Measurements from ENCODE around the gene SEC22A. TPM values are rescaled to one million over a fixed set of nuclear protein-coding genes. Genes with fewer than 3 reads are reported as not detected.
"Not testable (repeated sequence)": the region's sequence is repeated elsewhere in the genome, so short reads cannot be mapped to it uniquely, and the experiment has no call there.

SEC22A gene
- total RNA-seq, 1 donor from 2014 or later, result 18.5 TPM

GRCh38 chr3:123194552-123194951 lies 7.2 kb upstream of the SEC22A start:
- H3K4me1 Mint-ChIP-seq (ENCODE audit: low read depth), result no peaks in the 10 kb centered on the region
- H3K9me3 Mint-ChIP-seq, result peaks cover 5% of the 10 kb centered on the region
- H3K27me3 Mint-ChIP-seq (ENCODE audit: insufficient read depth), result peaks cover 12% of the 10 kb centered on the region
- no peak overlapping the region for H3K4me3 Mint-ChIP-seq
- H3K36me3 Mint-ChIP-seq (ENCODE audit: low read depth), result no peaks in the 10 kb centered on the region
- DNase-seq (ENCODE audit: low spot score), result no peak
- intact Hi-C loops (cut with micrococcal nuclease), result no loop called here
- H3K27ac Mint-ChIP-seq, result no peak overlapping the region

GRCh38 chr3:123198372-123198771 lies 3.4 kb upstream of the SEC22A start:
- DNase-seq (ENCODE audit: low spot score), result no peak
- intact Hi-C loops (cut with micrococcal nuclease), result no loop called here
- H3K27ac Mint-ChIP-seq, result no peak overlapping the region
- H3K27me3 Mint-ChIP-seq (ENCODE audit: insufficient read depth), result peaks cover 4% of the 10 kb centered on the region
- H3K9me3 Mint-ChIP-seq, result peaks cover 5% of the 10 kb centered on the region
- peaks cover 4% of the 10 kb centered on the region for H3K36me3 Mint-ChIP-seq (ENCODE audit: low read depth)
- no peak overlapping the region for H3K4me3 Mint-ChIP-seq
- peaks cover 12% of the 10 kb centered on the region for H3K4me1 Mint-ChIP-seq (ENCODE audit: low read depth)

- Mint-ChIP-seq H3K27ac (peak overlapping the region; percentile 96), H3K4me3 (peak overlapping the region; percentile 87)
- intact Hi-C loops (cut with micrococcal nuclease), result loop anchor here (1.0 to 10.0 kb wide), 9 partner anchors 134 to 1654 kb away; partner anchors contain the start of genes CCDC14, DTX3L, HACD2 and HCLS1
Measured at GRCh38 chr3:123201223-123201556, 553 bp upstream of the SEC22A start.

GRCh38 chr3:123202451-123202850 lies 708 bp downstream of the SEC22A start:
- no peak for DNase-seq (ENCODE audit: low spot score)
- Mint-ChIP-seq H3K9me3 (peaks cover 5% of the 10 kb centered on the region), H3K36me3 (ENCODE audit: low read depth) (peaks cover 6% of the 10 kb centered on the region), H3K27me3 (ENCODE audit: insufficient read depth) (no peaks in the 10 kb centered on the region), H3K27ac (peak overlapping the region; percentile 96), H3K4me3 (peak overlapping the region; percentile 87), H3K4me1 (ENCODE audit: low read depth) (peaks cover 29% of the 10 kb centered on the region)
- intact Hi-C loops (cut with micrococcal nuclease), result loop anchor here (5.0 to 10.0 kb wide), 4 partner anchors 640 to 1540 kb away; partner anchors contain the start of genes CCDC14, DTX3L, HCLS1 and PARP9

More at GRCh38 chr3:123201223-123201556, 553 bp upstream of the SEC22A start:
- H3K9me3 Mint-ChIP-seq, result peaks cover 5% of the 10 kb centered on the region
- peaks cover 29% of the 10 kb centered on the region for H3K4me1 Mint-ChIP-seq (ENCODE audit: low read depth)
- peaks cover 4% of the 10 kb centered on the region for H3K27me3 Mint-ChIP-seq (ENCODE audit: insufficient read depth)
- DNase-seq (ENCODE audit: low spot score), result no peak
- peaks cover 6% of the 10 kb centered on the region for H3K36me3 Mint-ChIP-seq (ENCODE audit: low read depth)

- intact Hi-C loops (cut with micrococcal nuclease), result no loop called here
- Mint-ChIP-seq H3K4me3 (no peak overlapping the region), H3K4me1 (ENCODE audit: low read depth) (peaks cover 5% of the 10 kb centered on the region), H3K27ac (no peak overlapping the region), H3K27me3 (ENCODE audit: insufficient read depth) (no peaks in the 10 kb centered on the region), H3K36me3 (ENCODE audit: low read depth) (peaks cover 17% of the 10 kb centered on the region), H3K9me3 (no peaks in the 10 kb centered on the region)
- DNase-seq (ENCODE audit: low spot score), result no peak
Measured at GRCh38 chr3:123218990-123219389, 17.2 kb downstream of the SEC22A start.

- H3K4me3 Mint-ChIP-seq; H3K27me3 Mint-ChIP-seq (ENCODE audit: insufficient read depth); H3K27ac Mint-ChIP-seq; H3K9me3 Mint-ChIP-seq; intact Hi-C loops (cut with micrococcal nuclease); DNase-seq (ENCODE audit: low spot score); H3K4me1 Mint-ChIP-seq (ENCODE audit: low read depth): not testable (repeated sequence)
- peaks cover 18% of the 10 kb centered on the region for H3K36me3 Mint-ChIP-seq (ENCODE audit: low read depth)
Measured at GRCh38 chr3:123221369-123221768, 19.6 kb downstream of the SEC22A start.

- peaks cover 28% of the 10 kb centered on the region for H3K9me3 Mint-ChIP-seq
- H3K27me3 Mint-ChIP-seq (ENCODE audit: insufficient read depth), result no peaks in the 10 kb centered on the region
- no peak overlapping the region for H3K4me3 Mint-ChIP-seq
- peaks cover 41% of the 10 kb centered on the region for H3K36me3 Mint-ChIP-seq (ENCODE audit: low read depth)
- no peak overlapping the region for H3K27ac Mint-ChIP-seq
- no peak for DNase-seq (ENCODE audit: low spot score)
- peaks cover 7% of the 10 kb centered on the region for H3K4me1 Mint-ChIP-seq (ENCODE audit: low read depth)
- intact Hi-C loops (cut with micrococcal nuclease), result no loop called here
Measured at GRCh38 chr3:123225016-123225415, 23.3 kb downstream of the SEC22A start.

- intact Hi-C loops (cut with micrococcal nuclease), result no loop called here
- no peaks in the 10 kb centered on the region for H3K27me3 Mint-ChIP-seq (ENCODE audit: insufficient read depth)
- H3K4me1 Mint-ChIP-seq (ENCODE audit: low read depth), result peaks cover 7% of the 10 kb centered on the region
- H3K36me3 Mint-ChIP-seq (ENCODE audit: low read depth), result peaks cover 52% of the 10 kb centered on the region
- peaks cover 31% of the 10 kb centered on the region for H3K9me3 Mint-ChIP-seq
- H3K4me3 Mint-ChIP-seq, result no peak overlapping the region
- no peak for DNase-seq (ENCODE audit: low spot score)
- H3K27ac Mint-ChIP-seq, result no peak overlapping the region
Measured at GRCh38 chr3:123226549-123226948, 24.8 kb downstream of the SEC22A start.

GRCh38 chr3:123229145-123229544 lies 27.4 kb downstream of the SEC22A start:
- H3K36me3 Mint-ChIP-seq (ENCODE audit: low read depth), result peaks cover 51% of the 10 kb centered on the region
- intact Hi-C loops (cut with micrococcal nuclease), result no loop called here

GRCh38 chr3:123236902-123237301 lies 35.2 kb downstream of the SEC22A start:
- no peak overlapping the region for H3K4me3 Mint-ChIP-seq
- no peaks in the 10 kb centered on the region for H3K4me1 Mint-ChIP-seq (ENCODE audit: low read depth)
- DNase-seq (ENCODE audit: low spot score), result no peak
- no peak overlapping the region for H3K27ac Mint-ChIP-seq
- peaks cover 33% of the 10 kb centered on the region for H3K36me3 Mint-ChIP-seq (ENCODE audit: low read depth)
- intact Hi-C loops (cut with micrococcal nuclease), result no loop called here
- no peaks in the 10 kb centered on the region for H3K27me3 Mint-ChIP-seq (ENCODE audit: insufficient read depth)
- no peaks in the 10 kb centered on the region for H3K9me3 Mint-ChIP-seq

More at GRCh38 chr3:123229145-123229544, 27.4 kb downstream of the SEC22A start:
- Mint-ChIP-seq H3K9me3 (peaks cover 31% of the 10 kb centered on the region), H3K27ac (no peak overlapping the region), H3K27me3 (ENCODE audit: insufficient read depth) (no peaks in the 10 kb centered on the region), H3K4me1 (ENCODE audit: low read depth) (peaks cover 7% of the 10 kb centered on the region), H3K4me3 (no peak overlapping the region)
- no peak for DNase-seq (ENCODE audit: low spot score)

GRCh38 chr3:123239186-123239585 lies 37.4 kb downstream of the SEC22A start:
- H3K9me3 Mint-ChIP-seq; H3K4me3 Mint-ChIP-seq; H3K27ac Mint-ChIP-seq; H3K27me3 Mint-ChIP-seq (ENCODE audit: insufficient read depth); DNase-seq (ENCODE audit: low spot score); H3K4me1 Mint-ChIP-seq (ENCODE audit: low read depth); intact Hi-C loops (cut with micrococcal nuclease): not testable (repeated sequence)
- peaks cover 37% of the 10 kb centered on the region for H3K36me3 Mint-ChIP-seq (ENCODE audit: low read depth)

- H3K4me3 Mint-ChIP-seq, result no peak overlapping the region
- no peak overlapping the region for H3K27ac Mint-ChIP-seq
- no peaks in the 10 kb centered on the region for H3K27me3 Mint-ChIP-seq (ENCODE audit: insufficient read depth)
- peaks cover 37% of the 10 kb centered on the region for H3K36me3 Mint-ChIP-seq (ENCODE audit: low read depth)
- no peak for DNase-seq (ENCODE audit: low spot score)
- H3K4me1 Mint-ChIP-seq (ENCODE audit: low read depth), result no peaks in the 10 kb centered on the region
- H3K9me3 Mint-ChIP-seq, result no peaks in the 10 kb centered on the region
- intact Hi-C loops (cut with micrococcal nuclease), result no loop called here
Measured at GRCh38 chr3:123239756-123240155, 38.0 kb downstream of the SEC22A start.

GRCh38 chr3:123244128-123244527 lies 42.4 kb downstream of the SEC22A start:
- Mint-ChIP-seq H3K4me3 (no peak overlapping the region), H3K9me3 (no peaks in the 10 kb centered on the region), H3K36me3 (ENCODE audit: low read depth) (peaks cover 50% of the 10 kb centered on the region), H3K4me1 (ENCODE audit: low read depth) (peaks cover 4% of the 10 kb centered on the region), H3K27me3 (ENCODE audit: insufficient read depth) (no peaks in the 10 kb centered on the region), H3K27ac (no peak overlapping the region)
- intact Hi-C loops (cut with micrococcal nuclease), result no loop called here
- DNase-seq (ENCODE audit: low spot score), result no peak

- Mint-ChIP-seq H3K27me3 (ENCODE audit: insufficient read depth) (no peaks in the 10 kb centered on the region), H3K36me3 (ENCODE audit: low read depth) (peaks cover 41% of the 10 kb centered on the region), H3K27ac (no peak overlapping the region), H3K9me3 (no peaks in the 10 kb centered on the region), H3K4me1 (ENCODE audit: low read depth) (peaks cover 4% of the 10 kb centered on the region), H3K4me3 (no peak overlapping the region)
- intact Hi-C loops (cut with micrococcal nuclease), result no loop called here
- DNase-seq (ENCODE audit: low spot score), result no peak
Measured at GRCh38 chr3:123246866-123247265, 45.1 kb downstream of the SEC22A start.
